Ishikawa (cell line): ENCODE measurements around the gene CELF2.

Experiments used
- CEBPB ChIP-seq: IDR thresholded peaks from 2 replicates; pipeline ENCODE4 v1.6.1; 2012
- CREB1 ChIP-seq: IDR thresholded peaks from 2 replicates; pipeline ENCODE4 v1.6.1; 2012; ENCODE audit warnings: low read depth
- EGR1 ChIP-seq: IDR thresholded peaks from 2 replicates; pipeline ENCODE4 v1.6.1; 2012
- EP300 ChIP-seq: IDR thresholded peaks from 2 replicates; pipeline ENCODE4 v1.6.1; 2012; ENCODE audit warnings: borderline replicate concordance
- TAF1 ChIP-seq: IDR thresholded peaks from 2 replicates; pipeline ENCODE4 v1.6.1; 2012; ENCODE audit warnings: low read depth, mild to moderate bottlenecking
- TF ChIP-seq, protein P1 (sequence below): IDR thresholded peaks from 2 replicates; pipeline ENCODE4 v1.6.1; 2012
- TF ChIP-seq, protein P2 (sequence below): IDR thresholded peaks from 2 replicates; pipeline ENCODE4 v1.6.1; 2012; ENCODE audit warnings: low read depth, mild to moderate bottlenecking

- TF ChIP-seq CREB1 (no peak), CEBPB (no peak), EGR1 (no peak), TAF1 (no peak), EP300 (no peak)
- TF ChIP-seq, protein P1, sequence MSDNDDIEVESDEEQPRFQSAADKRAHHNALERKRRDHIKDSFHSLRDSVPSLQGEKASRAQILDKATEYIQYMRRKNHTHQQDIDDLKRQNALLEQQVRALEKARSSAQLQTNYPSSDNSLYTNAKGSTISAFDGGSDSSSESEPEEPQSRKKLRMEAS: no peak
- TF ChIP-seq, protein P2, sequence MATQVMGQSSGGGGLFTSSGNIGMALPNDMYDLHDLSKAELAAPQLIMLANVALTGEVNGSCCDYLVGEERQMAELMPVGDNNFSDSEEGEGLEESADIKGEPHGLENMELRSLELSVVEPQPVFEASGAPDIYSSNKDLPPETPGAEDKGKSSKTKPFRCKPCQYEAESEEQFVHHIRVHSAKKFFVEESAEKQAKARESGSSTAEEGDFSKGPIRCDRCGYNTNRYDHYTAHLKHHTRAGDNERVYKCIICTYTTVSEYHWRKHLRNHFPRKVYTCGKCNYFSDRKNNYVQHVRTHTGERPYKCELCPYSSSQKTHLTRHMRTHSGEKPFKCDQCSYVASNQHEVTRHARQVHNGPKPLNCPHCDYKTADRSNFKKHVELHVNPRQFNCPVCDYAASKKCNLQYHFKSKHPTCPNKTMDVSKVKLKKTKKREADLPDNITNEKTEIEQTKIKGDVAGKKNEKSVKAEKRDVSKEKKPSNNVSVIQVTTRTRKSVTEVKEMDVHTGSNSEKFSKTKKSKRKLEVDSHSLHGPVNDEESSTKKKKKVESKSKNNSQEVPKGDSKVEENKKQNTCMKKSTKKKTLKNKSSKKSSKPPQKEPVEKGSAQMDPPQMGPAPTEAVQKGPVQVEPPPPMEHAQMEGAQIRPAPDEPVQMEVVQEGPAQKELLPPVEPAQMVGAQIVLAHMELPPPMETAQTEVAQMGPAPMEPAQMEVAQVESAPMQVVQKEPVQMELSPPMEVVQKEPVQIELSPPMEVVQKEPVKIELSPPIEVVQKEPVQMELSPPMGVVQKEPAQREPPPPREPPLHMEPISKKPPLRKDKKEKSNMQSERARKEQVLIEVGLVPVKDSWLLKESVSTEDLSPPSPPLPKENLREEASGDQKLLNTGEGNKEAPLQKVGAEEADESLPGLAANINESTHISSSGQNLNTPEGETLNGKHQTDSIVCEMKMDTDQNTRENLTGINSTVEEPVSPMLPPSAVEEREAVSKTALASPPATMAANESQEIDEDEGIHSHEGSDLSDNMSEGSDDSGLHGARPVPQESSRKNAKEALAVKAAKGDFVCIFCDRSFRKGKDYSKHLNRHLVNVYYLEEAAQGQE: no peak
Measured at GRCh38 chr10:11245981-11246590, 228.4 kb downstream of the CELF2 start.
